Nephron progenitor cell (in vitro differentiated cells): ENCODE results near the gene ACOX3.

Source experiments
- DNase-seq: peaks from one replicate; pipeline ENCODE4 v3.0.0; 2021
- H3K27ac Mint-ChIP-seq: 2 replicates; pipeline ENCODE4 v1.8.0; 2021; ENCODE audit warnings: mild to moderate bottlenecking, moderate library complexity, mixed read lengths
- H3K27me3 Mint-ChIP-seq: 2 replicates; pipeline ENCODE4 v1.8.0; 2021; ENCODE audit warnings: mild to moderate bottlenecking, low read depth, mixed read lengths; ENCODE audit not compliant: poor library complexity
- H3K36me3 Mint-ChIP-seq: 2 replicates; pipeline ENCODE4 v1.8.0; 2021; ENCODE audit warnings: low read depth, mixed read lengths
- H3K4me1 Mint-ChIP-seq: 2 replicates; pipeline ENCODE4 v1.8.0; 2021; ENCODE audit warnings: mixed read lengths
- H3K4me3 Mint-ChIP-seq: 2 replicates; pipeline ENCODE4 v1.8.0; 2021; ENCODE audit warnings: mild to moderate bottlenecking, moderate library complexity, mixed read lengths
- H3K9me3 Mint-ChIP-seq: 2 replicates; pipeline ENCODE4 v1.8.0; 2021; ENCODE audit warnings: mild to moderate bottlenecking, moderate library complexity, mixed read lengths
- CTCF ChIP-seq: fragments of 200-600 bp; sonication (generic); IDR thresholded peaks from 2 replicates; pipeline ENCODE4 v1.5.0; 2021; ENCODE audit warnings: antibody characterized with exemption

ACOX3 gene

GRCh38 chr4:8394806-8395205 is 45.7 kb downstream of the ACOX3 start:
- TF ChIP-seq CTCF, result no peak
- Mint-ChIP-seq H3K27ac (no peak overlapping the region), H3K4me1 (peaks cover 43% of the 10 kb centered on the region), H3K9me3 (no peaks in the 10 kb centered on the region), H3K36me3 (peaks cover 39% of the 10 kb centered on the region), H3K4me3 (no peak overlapping the region), H3K27me3 (no peaks in the 10 kb centered on the region)
- DNase-seq, result no peak

GRCh38 chr4:8394061-8394519 is 46.4 kb downstream of the ACOX3 start:
- H3K27me3 Mint-ChIP-seq, result no peaks in the 10 kb centered on the region
- no peak overlapping the region for H3K4me3 Mint-ChIP-seq
- H3K27ac Mint-ChIP-seq, result peak overlapping the region; percentile 98
- no peaks in the 10 kb centered on the region for H3K9me3 Mint-ChIP-seq
- TF ChIP-seq CTCF, result no peak
- DNase-seq, result peak; percentile 35
- H3K4me1 Mint-ChIP-seq, result peaks cover 43% of the 10 kb centered on the region
- peaks cover 39% of the 10 kb centered on the region for H3K36me3 Mint-ChIP-seq

GRCh38 chr4:8393593-8394038 is 46.9 kb downstream of the ACOX3 start:
- no peak for DNase-seq
- no peak overlapping the region for H3K4me3 Mint-ChIP-seq
- H3K27ac Mint-ChIP-seq, result peak overlapping the region; percentile 98
- H3K4me1 Mint-ChIP-seq, result peaks cover 39% of the 10 kb centered on the region
- H3K27me3 Mint-ChIP-seq, result no peaks in the 10 kb centered on the region
- H3K36me3 Mint-ChIP-seq, result peaks cover 35% of the 10 kb centered on the region
- H3K9me3 Mint-ChIP-seq, result no peaks in the 10 kb centered on the region
- TF ChIP-seq CTCF, result no peak

- Mint-ChIP-seq H3K27me3 (no peaks in the 10 kb centered on the region), H3K4me3 (no peak overlapping the region), H3K9me3 (no peaks in the 10 kb centered on the region)
Measured at GRCh38 chr4:8392591-8393190, 47.8 kb downstream of the ACOX3 start.

GRCh38 chr4:8391972-8392371 is 48.6 kb downstream of the ACOX3 start:
- H3K36me3 Mint-ChIP-seq, result peaks cover 35% of the 10 kb centered on the region
- peaks cover 33% of the 10 kb centered on the region for H3K4me1 Mint-ChIP-seq
- no peak for DNase-seq
- H3K9me3 Mint-ChIP-seq, result no peaks in the 10 kb centered on the region
- no peak overlapping the region for H3K4me3 Mint-ChIP-seq
- no peak for TF ChIP-seq CTCF
- H3K27me3 Mint-ChIP-seq, result no peaks in the 10 kb centered on the region
- H3K27ac Mint-ChIP-seq, result no peak overlapping the region

More at GRCh38 chr4:8392591-8393190, 47.8 kb downstream of the ACOX3 start:
- TF ChIP-seq CTCF, result no peak
- Mint-ChIP-seq H3K27ac (no peak overlapping the region), H3K36me3 (peaks cover 30% of the 10 kb centered on the region), H3K4me1 (peaks cover 33% of the 10 kb centered on the region)
- peak; percentile 23 for DNase-seq

GRCh38 chr4:8391071-8391470 is 49.5 kb downstream of the ACOX3 start:
- no peaks in the 10 kb centered on the region for H3K27me3 Mint-ChIP-seq
- no peak for TF ChIP-seq CTCF
- no peaks in the 10 kb centered on the region for H3K9me3 Mint-ChIP-seq
- H3K4me3 Mint-ChIP-seq, result no peak overlapping the region
- peaks cover 32% of the 10 kb centered on the region for H3K36me3 Mint-ChIP-seq
- H3K27ac Mint-ChIP-seq, result no peak overlapping the region
- peaks cover 34% of the 10 kb centered on the region for H3K4me1 Mint-ChIP-seq
- DNase-seq, result no peak
